ENCODE data around the gene NPBWR2. TPM values are rescaled to one million over a fixed set of nuclear protein-coding genes. Genes with fewer than 3 reads are reported as not detected.

The NPBWR2 gene
- total and polyA plus RNA-seq, 9 donors: not detected

GRCh38 chr20:64102647-64103354 is 4.6 kb downstream of the NPBWR2 start:
- H3K4me3 ChIP-seq (ENCODE audit: low read length): no peak overlapping the region
- H3K9me3 ChIP-seq (replicated peaks; ENCODE audit: control insufficient read depth, low read depth, low read length): no peaks in the 10 kb centered on the region
- no peaks in the 10 kb centered on the region for H3K36me3 ChIP-seq (ENCODE audit: control insufficient read depth, insufficient read depth, low read length)
- no peak overlapping the region for H3K27ac ChIP-seq (ENCODE audit: low read length)
- peaks cover 30% of the 10 kb centered on the region for H3K4me1 ChIP-seq (ENCODE audit: control insufficient read depth, insufficient read depth, low read length)
- 18% methylated on average over 19 of the region's 30 CpGs for WGBS (ENCODE audit: insufficient coverage)
- DNase-seq: no peak
- peaks cover 45% of the 10 kb centered on the region for H3K27me3 ChIP-seq (ENCODE audit: control insufficient read depth, insufficient read depth, low read length)

GRCh38 chr20:64101731-64102621 is 5.4 kb downstream of the NPBWR2 start:
- H3K9me3 ChIP-seq (replicated peaks; ENCODE audit: control insufficient read depth, low read depth, low read length): no peaks in the 10 kb centered on the region
- H3K4me3 ChIP-seq (ENCODE audit: low read length): no peak overlapping the region
- H3K4me1 ChIP-seq (ENCODE audit: control insufficient read depth, insufficient read depth, low read length): peaks cover 24% of the 10 kb centered on the region
- H3K27me3 ChIP-seq (ENCODE audit: control insufficient read depth, insufficient read depth, low read length): peaks cover 38% of the 10 kb centered on the region
- DNase-seq: peak; percentile 18
- WGBS (ENCODE audit: insufficient coverage): 4% methylated on average over 46 of the region's 64 CpGs
- H3K27ac ChIP-seq (ENCODE audit: low read length): no peak overlapping the region
- H3K36me3 ChIP-seq (ENCODE audit: control insufficient read depth, insufficient read depth, low read length): no peaks in the 10 kb centered on the region

- Histone ChIP-seq H3K9me3 (replicated peaks; ENCODE audit: control insufficient read depth, low read depth, low read length) (no peaks in the 10 kb centered on the region), H3K27me3 (ENCODE audit: control insufficient read depth, insufficient read depth, low read length) (peaks cover 38% of the 10 kb centered on the region), H3K4me3 (ENCODE audit: low read length) (no peak overlapping the region), H3K4me1 (ENCODE audit: control insufficient read depth, insufficient read depth, low read length) (peaks cover 24% of the 10 kb centered on the region), H3K36me3 (ENCODE audit: control insufficient read depth, insufficient read depth, low read length) (no peaks in the 10 kb centered on the region), H3K27ac (ENCODE audit: low read length) (no peak overlapping the region)
- no peak for DNase-seq
- 83% methylated on average over 6 of the region's 9 CpGs for WGBS (ENCODE audit: insufficient coverage)
Measured at GRCh38 chr20:64100946-64101688, 6.2 kb downstream of the NPBWR2 start.

GRCh38 chr20:64100566-64100888 is 6.8 kb downstream of the NPBWR2 start:
- H3K27me3 ChIP-seq (ENCODE audit: control insufficient read depth, insufficient read depth, low read length): peaks cover 38% of the 10 kb centered on the region
- WGBS (ENCODE audit: insufficient coverage): 33% methylated on average over 1 of the region's 4 CpGs
- DNase-seq: no peak

GRCh38 chr20:64099880-64100565 is 7.3 kb downstream of the NPBWR2 start:
- Histone ChIP-seq H3K27me3 (ENCODE audit: control insufficient read depth, insufficient read depth, low read length) (peaks cover 38% of the 10 kb centered on the region), H3K9me3 (replicated peaks; ENCODE audit: control insufficient read depth, low read depth, low read length) (no peaks in the 10 kb centered on the region), H3K4me1 (ENCODE audit: control insufficient read depth, insufficient read depth, low read length) (peaks cover 24% of the 10 kb centered on the region), H3K27ac (ENCODE audit: low read length) (no peak overlapping the region), H3K4me3 (ENCODE audit: low read length) (no peak overlapping the region), H3K36me3 (ENCODE audit: control insufficient read depth, insufficient read depth, low read length) (no peaks in the 10 kb centered on the region)
- 57% methylated on average over 11 of the region's 14 CpGs for WGBS (ENCODE audit: insufficient coverage)
- no peak for DNase-seq

More at GRCh38 chr20:64100566-64100888, 6.8 kb downstream of the NPBWR2 start:
- Histone ChIP-seq H3K4me1 (ENCODE audit: control insufficient read depth, insufficient read depth, low read length) (peaks cover 24% of the 10 kb centered on the region), H3K9me3 (replicated peaks; ENCODE audit: control insufficient read depth, low read depth, low read length) (no peaks in the 10 kb centered on the region), H3K4me3 (ENCODE audit: low read length) (no peak overlapping the region), H3K27ac (ENCODE audit: low read length) (no peak overlapping the region), H3K36me3 (ENCODE audit: control insufficient read depth, insufficient read depth, low read length) (no peaks in the 10 kb centered on the region)

GRCh38 chr20:64099086-64099786 is 8.1 kb downstream of the NPBWR2 start:
- no peaks in the 10 kb centered on the region for H3K9me3 ChIP-seq (replicated peaks; ENCODE audit: control insufficient read depth, low read depth, low read length)
- WGBS (ENCODE audit: insufficient coverage): 59% methylated on average over 16 of the region's 21 CpGs
- H3K36me3 ChIP-seq (ENCODE audit: control insufficient read depth, insufficient read depth, low read length): no peaks in the 10 kb centered on the region
- H3K4me3 ChIP-seq (ENCODE audit: low read length): no peak overlapping the region
- peaks cover 38% of the 10 kb centered on the region for H3K27me3 ChIP-seq (ENCODE audit: control insufficient read depth, insufficient read depth, low read length)
- DNase-seq: peak; percentile 83
- H3K4me1 ChIP-seq (ENCODE audit: control insufficient read depth, insufficient read depth, low read length): peaks cover 24% of the 10 kb centered on the region
- no peak overlapping the region for H3K27ac ChIP-seq (ENCODE audit: low read length)

- H3K4me3 ChIP-seq (ENCODE audit: low read length): no peak overlapping the region
- DNase-seq: no peak
- no peaks in the 10 kb centered on the region for H3K36me3 ChIP-seq (ENCODE audit: control insufficient read depth, insufficient read depth, low read length)
- peaks cover 33% of the 10 kb centered on the region for H3K27me3 ChIP-seq (ENCODE audit: control insufficient read depth, insufficient read depth, low read length)
- H3K4me1 ChIP-seq (ENCODE audit: control insufficient read depth, insufficient read depth, low read length): peaks cover 24% of the 10 kb centered on the region
- H3K9me3 ChIP-seq (replicated peaks; ENCODE audit: control insufficient read depth, low read depth, low read length): no peaks in the 10 kb centered on the region
- peak overlapping the region; percentile 13 for H3K27ac ChIP-seq (ENCODE audit: low read length)
- WGBS (ENCODE audit: insufficient coverage): 94% methylated on average over 28 of the region's 28 CpGs
Measured at GRCh38 chr20:64098471-64099013, 8.8 kb downstream of the NPBWR2 start.

GRCh38 chr20:64096535-64096934 is 10.8 kb downstream of the NPBWR2 start:
- no peaks in the 10 kb centered on the region for H3K9me3 ChIP-seq (replicated peaks; ENCODE audit: control insufficient read depth, low read depth, low read length)
- WGBS (ENCODE audit: insufficient coverage): 92% methylated on average over 6 of the region's 6 CpGs

GRCh38 chr20:64095927-64096326 is 11.4 kb downstream of the NPBWR2 start:
- H3K36me3 ChIP-seq (ENCODE audit: control insufficient read depth, insufficient read depth, low read length): no peaks in the 10 kb centered on the region
- H3K27ac ChIP-seq (ENCODE audit: low read length): no peak overlapping the region
- peaks cover 14% of the 10 kb centered on the region for H3K4me1 ChIP-seq (ENCODE audit: control insufficient read depth, insufficient read depth, low read length)
- WGBS (ENCODE audit: insufficient coverage): 80% methylated on average over 11 of the region's 11 CpGs
- no peak for DNase-seq
- peaks cover 14% of the 10 kb centered on the region for H3K27me3 ChIP-seq (ENCODE audit: control insufficient read depth, insufficient read depth, low read length)
- no peaks in the 10 kb centered on the region for H3K9me3 ChIP-seq (replicated peaks; ENCODE audit: control insufficient read depth, low read depth, low read length)
- no peak overlapping the region for H3K4me3 ChIP-seq (ENCODE audit: low read length)

More at GRCh38 chr20:64096535-64096934, 10.8 kb downstream of the NPBWR2 start:
- H3K27me3 ChIP-seq (ENCODE audit: control insufficient read depth, insufficient read depth, low read length): peaks cover 20% of the 10 kb centered on the region
- no peaks in the 10 kb centered on the region for H3K36me3 ChIP-seq (ENCODE audit: control insufficient read depth, insufficient read depth, low read length)
- H3K4me1 ChIP-seq (ENCODE audit: control insufficient read depth, insufficient read depth, low read length): peaks cover 14% of the 10 kb centered on the region
- no peak for DNase-seq
- H3K27ac ChIP-seq (ENCODE audit: low read length): no peak overlapping the region
- no peak overlapping the region for H3K4me3 ChIP-seq (ENCODE audit: low read length)
